ENCODE data around the gene SUCNR1. TPM values are rescaled to one million over a fixed set of nuclear protein-coding genes. Genes with fewer than 3 reads are reported as not detected.

SUCNR1 gene
- total RNA-seq, 1 experiment from 2014 or later: not detected

DNA sequence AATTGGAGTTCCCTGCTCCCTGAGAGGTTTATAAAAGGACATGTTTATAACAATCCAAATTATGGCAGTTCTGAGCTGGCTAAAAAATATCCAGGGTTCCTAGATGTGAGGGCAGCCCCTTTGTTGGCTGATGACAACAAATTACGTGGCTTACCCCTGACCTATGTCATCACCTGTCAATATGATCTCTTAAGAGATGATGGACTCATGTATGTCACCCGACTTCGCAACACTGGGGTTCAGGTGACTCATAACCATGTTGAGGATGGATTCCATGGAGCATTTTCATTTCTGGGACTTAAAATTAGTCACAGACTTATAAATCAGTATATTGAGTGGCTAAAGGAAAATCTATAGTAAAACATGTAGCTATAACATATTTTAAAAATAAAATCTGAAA, 45.6 kb upstream of the SUCNR1 start:
- Histone ChIP-seq H3K79me1 (ENCODE audit: insufficient read depth, low read depth, low read length, poor library complexity, severe bottlenecking) (no peaks in the 10 kb centered on the region), H2BK15ac (ENCODE audit: low read depth, low read length) (no peak overlapping the region), H3K56ac (ENCODE audit: insufficient read length, low read depth, low read length) (no peak overlapping the region), H3K14ac (ENCODE audit: insufficient read depth, low read length) (no peak overlapping the region), H4K20me1 (ENCODE audit: control insufficient read depth, insufficient read depth, insufficient read length) (no peaks in the 10 kb centered on the region), H4K91ac (ENCODE audit: insufficient read length, low read depth, low read length) (no peak overlapping the region), H2BK120ac (ENCODE audit: low read depth, low read length, poor library complexity, severe bottlenecking) (no peak overlapping the region), H3K23me2 (ENCODE audit: insufficient read length, low read depth, low read length, poor library complexity, severe bottlenecking) (no peaks in the 10 kb centered on the region), H2BK20ac (ENCODE audit: low read depth, low read length, poor library complexity, severe bottlenecking) (no peak overlapping the region), H4K5ac (ENCODE audit: insufficient read length, low read depth, low read length) (no peak overlapping the region), H2BK5ac (ENCODE audit: insufficient read length, low read length) (no peak overlapping the region), H2BK12ac (ENCODE audit: insufficient read length, low read depth, low read length) (no peak overlapping the region), H3K18ac (ENCODE audit: insufficient read length, low read depth, low read length) (no peak overlapping the region), H3K9ac (ENCODE audit: extremely low read depth, insufficient read length, low read length) (no peak overlapping the region), H3K4ac (ENCODE audit: low read depth, low read length) (no peak overlapping the region), H3K4me1 (ENCODE audit: insufficient read depth, low read length) (no peaks in the 10 kb centered on the region), H3K23ac (ENCODE audit: insufficient read length, low read depth, low read length) (no peak overlapping the region), H4K8ac (replicated peaks; ENCODE audit: insufficient read length, low read depth, low read length) (no peak overlapping the region), H3K4me2 (ENCODE audit: insufficient read depth, insufficient read length, low read length) (no peak overlapping the region), H3K79me2 (ENCODE audit: insufficient read depth, low read length) (no peaks in the 10 kb centered on the region), H3K27me3 (ENCODE audit: insufficient read depth, low read length) (no peaks in the 10 kb centered on the region), H2AFZ (ENCODE audit: low read length) (no peak overlapping the region), H2AK5ac (ENCODE audit: insufficient read length, low read length) (no peak overlapping the region), H3T11ph (ENCODE audit: low read length) (no peak overlapping the region), H3K27ac (ENCODE audit: insufficient read length, low read depth, low read length) (no peak overlapping the region), H3K9me3 (ENCODE audit: control insufficient read depth, low read depth, low read length) (no peaks in the 10 kb centered on the region)
- H3K27me3 Mint-ChIP-seq (ENCODE audit: low read depth): no peaks in the 10 kb centered on the region
- H3K4me3 Mint-ChIP-seq: no peak overlapping the region
- H3K4me1 Mint-ChIP-seq: no peaks in the 10 kb centered on the region
- no peak overlapping the region for H3K27ac Mint-ChIP-seq
- peaks cover 0 to 4% (median 0%) of the 10 kb centered on the region in 3 experiments; a peak in 1 of 7 replicates for H3K36me3 Mint-ChIP-seq (ENCODE audit: insufficient read depth in 1 of 3, low read depth in 3 of 3)
- peaks cover 5 to 9% of the 10 kb centered on the region in 2 experiments; a peak in 3 of 5 replicates for H3K9me3 Mint-ChIP-seq
- DNase-seq: no peak
- WGBS (ENCODE audit: extremely low coverage, insufficient read length, low lambda C conversion rate): no CpG with 5 or more reads among the region's 3 CpGs
- TF ChIP-seq CTCF (conservative IDR thresholded peaks at IDR 0.05): no peak

Measured in H9 (cell line).